Liver (tissue), 9 donors: Measurements from ENCODE around the gene CFDP1. TPM values are rescaled to one million over a fixed set of nuclear protein-coding genes. Genes with fewer than 3 reads are reported as not detected.
"Not testable (repeated sequence)": the region's sequence is repeated elsewhere in the genome, so short reads cannot be mapped to it uniquely, and the experiment has no call there.

Experiments
- DNase-seq: peaks from one replicate; pipeline ENCODE4 v3.0.0-alpha.2; 2017; ENCODE audit warnings: low spot score
- H3K27ac ChIP-seq, 2 donors: one replicate each; pipeline ENCODE4 v1.7.0; 2013; ENCODE audit warnings: inconsistent platforms in 2 of 2, low read length in 2 of 2, control low read depth in 1 of 2, low read depth in 1 of 2, mild to moderate bottlenecking in 1 of 2
- H3K27me3 ChIP-seq, 4 donors: one replicate each; pipeline versions ENCODE4 v1.6.1 to v1.7.0; 2013; ENCODE audit warnings: low read length in 3 of 4, inconsistent platforms in 1 of 4, mild to moderate bottlenecking in 1 of 4, moderate library complexity in 1 of 4; ENCODE audit not compliant: control insufficient read depth in 4 of 4, insufficient read depth in 4 of 4
- H3K36me3 ChIP-seq, 4 donors: one replicate each; pipeline versions ENCODE4 v1.6.1 to v1.7.0; 2013; ENCODE audit warnings: low read length in 3 of 4, mild to moderate bottlenecking in 3 of 4, low read depth in 1 of 4, moderate library complexity in 1 of 4; ENCODE audit not compliant: control insufficient read depth in 4 of 4, insufficient read depth in 3 of 4
- H3K4me1 ChIP-seq, 4 donors: one replicate each; pipeline versions ENCODE4 v1.6.1 to v1.7.0; 2013; ENCODE audit warnings: low read length in 3 of 4, mild to moderate bottlenecking in 3 of 4, moderate library complexity in 1 of 4; ENCODE audit not compliant: control insufficient read depth in 4 of 4, insufficient read depth in 4 of 4
- H3K4me3 ChIP-seq, 3 donors: one replicate each; pipeline versions ENCODE4 v1.6.1 to v1.7.0; 2013; ENCODE audit warnings: low read length in 3 of 3, control low read depth in 1 of 3, low read depth in 1 of 3, mild to moderate bottlenecking in 1 of 3
- H3K9ac ChIP-seq, 2 donors: one replicate each; pipeline ENCODE4 v1.7.0; 2013; ENCODE audit warnings: low read length in 2 of 2, mild to moderate bottlenecking in 2 of 2, moderate library complexity in 2 of 2, control low read depth in 1 of 2, low read depth in 1 of 2
- H3K9me3 ChIP-seq, 4 donors: one replicate each; pipeline versions ENCODE4 v1.6.1 to v1.7.0; 2013; ENCODE audit warnings: low read length in 3 of 4; ENCODE audit not compliant: control insufficient read depth in 4 of 4
- EGR1 ChIP-seq, 2 donors: IDR thresholded peaks; 2 replicates each; pipeline ENCODE4 v1.6.1; 2016 to 2018; ENCODE audit warnings: antibody characterized with exemption in 2 of 2, low read depth in 2 of 2
- FOXA2 ChIP-seq: IDR thresholded peaks from 2 replicates; pipeline ENCODE4 v1.6.1; 2016; ENCODE audit warnings: antibody characterized with exemption
- HNF4G ChIP-seq: IDR thresholded peaks from 2 replicates; pipeline ENCODE4 v1.6.1; 2016; ENCODE audit warnings: antibody characterized with exemption
- JUND ChIP-seq, 2 donors: IDR thresholded peaks; 2 replicates each; pipeline ENCODE4 v1.6.1; 2016; ENCODE audit warnings: antibody characterized with exemption in 2 of 2
- NR2F2 ChIP-seq: IDR thresholded peaks from 2 replicates; pipeline ENCODE4 v1.6.1; 2016; ENCODE audit warnings: antibody characterized with exemption
- RAD21 ChIP-seq, 2 donors: IDR thresholded peaks; 2 replicates each; pipeline ENCODE4 v1.6.1; 2016; ENCODE audit warnings: antibody characterized with exemption in 2 of 2, mild to moderate bottlenecking in 2 of 2
- RXRA ChIP-seq, 2 donors: IDR thresholded peaks; 2 replicates each; pipeline ENCODE4 v1.6.1; 2017 to 2018; ENCODE audit warnings: antibody characterized with exemption in 2 of 2, mild to moderate bottlenecking in 1 of 2
- TAF1 ChIP-seq: conservative IDR thresholded peaks from 2 replicates; pipeline ENCODE4 v1.6.1; 2016; ENCODE audit warnings: antibody characterized with exemption, mild to moderate bottlenecking
- YY1 ChIP-seq: IDR thresholded peaks from 2 replicates; pipeline ENCODE4 v1.6.1; 2016; ENCODE audit warnings: antibody characterized with exemption, mild to moderate bottlenecking
- WGBS: extraction: QIAGEN DNeasy Blood & Tissue Kit; methylation state at CpG from one replicate; pipeline ENCODE4 v1.1.7; 2013; 5-methylcytosine and 5-hydroxymethylcytosine counted together
- polyA plus RNA-seq, 2 donors: library from polyadenylated mRNA; stranded (reverse) in 1 of 2; unstranded in 1 of 2; fragments of 200-250 nt in 1 of 2; fragments of >200 nt in 1 of 2; fragmentation: Nextera tagmentation in 1 of 2; extraction: Ambion mirVana in 1 of 2; gene quantifications; one replicate each; pipeline versions ENCODE4 v1.2.1 to v1.2.3, GENCODE V29; 2013 to 2015
- total RNA-seq, 2 donors: library from RNA; depleted of rRNA; stranded (reverse); fragments of >200 nt; gene quantifications; one replicate each; pipeline ENCODE4 v1.2.3, GENCODE V29; 2014
- TF ChIP-seq, protein P1 (sequence below): IDR thresholded peaks from 2 replicates; pipeline ENCODE4 v1.6.1; 2016; ENCODE audit warnings: antibody characterized with exemption
- TF ChIP-seq, protein P2 (sequence below): IDR thresholded peaks from 2 replicates; pipeline ENCODE4 v1.6.1; 2016; ENCODE audit warnings: antibody characterized with exemption
- donor health status: healthy.
- donor health status: healthy.
- donor health status: healthy.
- donor health status: healthy.
- donor health status: healthy.

The CFDP1 gene
- total and polyA plus RNA-seq, 4 donors: 20.5 to 49.2 (median 33.9) TPM

DNA sequence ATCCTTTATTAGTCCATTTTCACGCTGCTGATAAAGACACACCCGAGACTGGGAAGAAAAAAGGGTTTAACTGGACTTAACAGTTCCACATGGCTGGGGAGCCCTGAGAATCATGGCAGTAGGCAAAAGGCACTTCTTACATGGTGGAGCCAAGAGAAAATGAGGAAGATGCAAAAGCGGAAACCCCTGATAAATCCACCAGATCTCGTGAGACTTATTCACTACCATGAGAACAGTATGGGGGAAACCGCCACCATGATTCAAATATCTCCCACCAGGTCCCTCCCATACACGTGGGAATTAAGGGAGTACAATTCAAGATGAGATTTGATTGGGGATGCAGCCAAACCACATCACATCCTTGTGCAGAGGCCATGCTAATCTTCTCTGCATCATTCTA lies 146.9 kb downstream of the CFDP1 start:
- Histone ChIP-seq H3K9ac (no peak overlapping the region), H3K36me3 (peaks cover 0 to 3% (median 0%) of the 10 kb centered on the region in 4 donors)
- WGBS: 95% methylated on average over 6 of the region's 6 CpGs

DNA sequence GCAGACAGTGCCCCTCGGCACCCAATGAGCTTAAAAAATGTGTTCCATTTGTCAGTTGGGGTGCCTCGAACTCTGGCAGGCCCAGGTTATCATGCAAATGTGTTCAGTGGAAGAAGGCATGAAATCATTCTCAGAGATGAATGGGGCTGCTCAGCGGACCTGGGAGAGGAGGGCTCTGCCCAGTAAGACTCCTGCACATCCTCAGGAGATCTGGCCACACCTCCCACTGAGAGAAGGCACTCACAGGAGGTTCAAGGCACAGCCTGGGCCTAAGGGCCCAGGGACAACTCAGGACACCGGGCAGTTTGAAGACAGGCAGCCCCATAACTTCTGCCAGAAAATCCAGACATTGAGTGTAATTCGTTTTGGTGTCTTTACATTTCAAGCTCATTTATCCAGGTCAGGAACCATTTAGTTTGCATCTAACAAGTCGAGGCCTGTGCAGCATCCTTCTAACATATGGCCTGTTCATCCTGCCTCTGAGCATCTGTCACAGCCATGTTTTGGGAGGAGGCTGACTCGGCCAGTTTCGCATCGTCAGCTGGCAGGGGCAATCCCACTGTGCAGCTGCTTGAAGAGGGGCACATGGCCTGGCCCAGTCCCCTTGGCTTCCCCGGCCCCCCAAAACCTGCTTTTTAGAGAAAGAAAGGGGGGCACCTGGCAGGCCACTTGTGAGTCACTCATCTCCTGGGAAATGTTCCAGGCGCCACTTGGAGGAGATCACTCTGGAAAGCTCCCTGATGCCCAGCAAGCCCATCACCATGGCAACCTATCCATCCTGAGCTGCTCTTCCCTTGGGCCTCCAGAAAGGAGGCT lies 150.6 kb downstream of the CFDP1 start:
- no peak for DNase-seq
- Histone ChIP-seq H3K9ac (no peak overlapping the region), H3K27ac (no peak overlapping the region), H3K9me3 (no peaks in the 10 kb centered on the region), H3K27me3 (no peaks in the 10 kb centered on the region), H3K4me1 (peaks cover 0 to 3% (median 0%) of the 10 kb centered on the region in 4 donors), H3K36me3 (peaks cover 0 to 3% (median 0%) of the 10 kb centered on the region in 4 donors), H3K4me3 (no peak overlapping the region)
- no peak for TF ChIP-seq EGR1 (IDR thresholded peaks at IDR 0.05; ENCODE audit: low read depth in 2 of 2)
- TF ChIP-seq HNF4G: no peak
- 93% methylated on average over 11 of the region's 11 CpGs for WGBS

More for the DNA sequence above, 146.9 kb downstream of the CFDP1 start:
- Histone ChIP-seq H3K27me3 (no peaks in the 10 kb centered on the region), H3K4me3 (no peak overlapping the region), H3K4me1 (peaks cover 0 to 3% (median 0%) of the 10 kb centered on the region in 4 donors), H3K27ac (no peak overlapping the region), H3K9me3 (no peaks in the 10 kb centered on the region)
- DNase-seq: no peak
- no peak for TF ChIP-seq FOXA2

DNA sequence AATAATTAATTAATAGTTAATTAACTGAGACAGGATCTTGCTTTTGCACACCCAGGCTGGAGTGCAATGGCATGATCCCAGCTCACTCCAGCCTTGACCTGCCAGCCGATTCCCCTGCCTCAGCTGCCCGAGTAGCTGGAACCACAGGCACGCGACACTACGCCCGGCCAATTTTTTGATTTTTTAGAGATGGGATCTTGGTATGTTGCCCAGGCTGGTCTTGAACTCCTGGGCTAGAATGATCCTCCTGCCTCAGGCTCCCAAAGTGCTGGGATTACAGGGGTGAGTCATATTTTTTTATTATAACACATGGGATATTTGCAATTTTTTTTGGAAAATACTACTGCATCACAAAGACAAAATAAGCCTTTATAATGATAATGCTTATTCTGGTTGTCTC lies 151.5 kb downstream of the CFDP1 start:
- Histone ChIP-seq H3K27ac (no peak overlapping the region), H3K9ac (no peak overlapping the region), H3K27me3 (no peaks in the 10 kb centered on the region), H3K4me3 (no peak overlapping the region), H3K4me1 (peaks cover 0 to 3% (median 0%) of the 10 kb centered on the region in 4 donors), H3K9me3 (no peaks in the 10 kb centered on the region), H3K36me3 (peaks cover 0 to 3% (median 0%) of the 10 kb centered on the region in 4 donors)
- WGBS: 87% methylated on average over 6 of the region's 6 CpGs
- no peak for TF ChIP-seq JUND (IDR thresholded peaks at IDR 0.05)
- TF ChIP-seq TAF1: no peak
- no peak for TF ChIP-seq RAD21 (IDR thresholded peaks at IDR 0.05)
- TF ChIP-seq RXRA (IDR thresholded peaks at IDR 0.05): no peak
- TF ChIP-seq YY1: no peak
- no peak for TF ChIP-seq NR2F2
- no peak for TF ChIP-seq EGR1 (IDR thresholded peaks at IDR 0.05; ENCODE audit: low read depth in 2 of 2)
- TF ChIP-seq, protein P1, sequence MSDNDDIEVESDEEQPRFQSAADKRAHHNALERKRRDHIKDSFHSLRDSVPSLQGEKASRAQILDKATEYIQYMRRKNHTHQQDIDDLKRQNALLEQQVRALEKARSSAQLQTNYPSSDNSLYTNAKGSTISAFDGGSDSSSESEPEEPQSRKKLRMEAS: no peak
- TF ChIP-seq, protein P2, sequence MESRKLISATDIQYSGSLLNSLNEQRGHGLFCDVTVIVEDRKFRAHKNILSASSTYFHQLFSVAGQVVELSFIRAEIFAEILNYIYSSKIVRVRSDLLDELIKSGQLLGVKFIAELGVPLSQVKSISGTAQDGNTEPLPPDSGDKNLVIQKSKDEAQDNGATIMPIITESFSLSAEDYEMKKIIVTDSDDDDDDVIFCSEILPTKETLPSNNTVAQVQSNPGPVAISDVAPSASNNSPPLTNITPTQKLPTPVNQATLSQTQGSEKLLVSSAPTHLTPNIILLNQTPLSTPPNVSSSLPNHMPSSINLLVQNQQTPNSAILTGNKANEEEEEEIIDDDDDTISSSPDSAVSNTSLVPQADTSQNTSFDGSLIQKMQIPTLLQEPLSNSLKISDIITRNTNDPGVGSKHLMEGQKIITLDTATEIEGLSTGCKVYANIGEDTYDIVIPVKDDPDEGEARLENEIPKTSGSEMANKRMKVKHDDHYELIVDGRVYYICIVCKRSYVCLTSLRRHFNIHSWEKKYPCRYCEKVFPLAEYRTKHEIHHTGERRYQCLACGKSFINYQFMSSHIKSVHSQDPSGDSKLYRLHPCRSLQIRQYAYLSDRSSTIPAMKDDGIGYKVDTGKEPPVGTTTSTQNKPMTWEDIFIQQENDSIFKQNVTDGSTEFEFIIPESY: no peak
- no peak for TF ChIP-seq HNF4G
- no peak for DNase-seq

DNA sequence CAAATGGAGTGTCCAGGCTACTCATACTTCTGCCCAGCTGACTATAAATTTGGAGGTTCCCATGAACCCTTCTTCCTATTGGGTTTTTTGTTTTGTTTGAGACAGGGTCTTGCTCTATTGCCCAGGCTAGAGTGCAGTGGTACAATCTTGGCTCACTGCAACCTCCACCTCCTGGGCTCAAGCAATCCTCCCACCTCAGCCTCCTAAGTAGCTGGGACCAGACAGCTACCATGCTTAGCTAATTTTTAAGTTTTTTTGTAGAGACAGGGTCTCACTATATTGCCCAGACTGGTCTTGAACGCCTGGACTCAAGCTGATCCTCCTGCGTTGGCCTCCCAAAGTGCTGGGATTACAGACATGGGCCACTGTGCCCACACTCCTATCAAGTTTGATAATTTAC lies 152.3 kb downstream of the CFDP1 start:
- not testable (repeated sequence) for H3K4me3 ChIP-seq, H3K36me3 ChIP-seq, H3K4me1 ChIP-seq, H3K9ac ChIP-seq, H3K27me3 ChIP-seq, H3K9me3 ChIP-seq, H3K27ac ChIP-seq, DNase-seq
- 95% methylated on average over 2 of the region's 2 CpGs for WGBS
